SK-N-SH (cell line): Measurements from ENCODE around the gene CSNK2B. TPM values are rescaled to one million over a fixed set of nuclear protein-coding genes. Genes with fewer than 3 reads are reported as not detected.

Experiments used
- CTCF ChIA-PET: fragments of 300-600, 350-600 bp; formaldehyde crosslinking; extraction: SDS; loops from one replicate; lab custom pipeline; 2021; lab: Yijun Ruan, JAX
- POLR2A ChIA-PET: fragments of 350-600 bp; sonication (Branson Sonifier 250); formaldehyde crosslinking; extraction: SDS; loops from one replicate; lab custom pipeline; 2020; ENCODE audit warnings: antibody characterized with exemption, inconsistent platforms; lab: Yijun Ruan, JAX
- DNase-seq: peaks from one replicate; pipeline ENCODE4 v3.0.0; 2012
- H2AFZ ChIP-seq: fragments of 200-600 bp; sonication (generic); 2 replicates; pipeline ENCODE4 v1.8.1; 2016; ENCODE audit warnings: antibody characterized with exemption, mild to moderate bottlenecking, low read depth
- H3F3A ChIP-seq: fragments of 200-600 bp; sonication (generic); replicated peaks from 2 replicates; pipeline ENCODE3; 2016; ENCODE audit warnings: antibody characterized with exemption, mild to moderate bottlenecking; ENCODE audit not compliant: insufficient read depth
- H3K27ac ChIP-seq, 2 experiments: fragments of 200-500 bp in 1 of 2; fragments of 200-600 bp in 1 of 2; sonication (Bioruptor generic) in 1 of 2; sonication (generic), shearing (Covaris generic) in 1 of 2; 2 replicates each; pipeline versions ENCODE4 v1.5.1 to v1.6.1; 2014 to 2016; ENCODE audit warnings: low read depth in 2 of 2, inconsistent platforms in 1 of 2, low read length in 1 of 2, mild to moderate bottlenecking in 1 of 2, mixed read lengths in 1 of 2
- H3K27me3 ChIP-seq: fragments of 200-600 bp; sonication (generic), shearing (Covaris generic); 2 replicates; pipeline ENCODE4 v1.6.1; 2016; ENCODE audit warnings: mixed run types; ENCODE audit not compliant: insufficient read depth
- H3K36me3 ChIP-seq, 2 experiments: fragments of 200-500 bp in 1 of 2; fragments of 200-600 bp in 1 of 2; sonication (Bioruptor generic) in 1 of 2; sonication (generic) in 1 of 2; replicated peaks in 1 of 2; 2 replicates each; pipeline versions ENCODE3 to v1.5.1; 2014 to 2016; ENCODE audit warnings: low read length in 1 of 2, mild to moderate bottlenecking in 1 of 2; ENCODE audit not compliant: insufficient read depth in 2 of 2, control insufficient read depth in 1 of 2
- H3K4me1 ChIP-seq, 2 experiments: fragments of 200-500 bp in 1 of 2; fragments of 200-600 bp in 1 of 2; sonication (Bioruptor generic) in 1 of 2; sonication (generic), shearing (Covaris generic) in 1 of 2; 2 replicates each; pipeline versions ENCODE4 v1.5.1 to v1.6.1; 2014 to 2016; ENCODE audit warnings: low read depth in 1 of 2, low read length in 1 of 2, mixed run types in 1 of 2; ENCODE audit not compliant: insufficient read depth in 2 of 2, control insufficient read depth in 1 of 2
- H3K4me2 ChIP-seq: fragments of 200-600 bp; sonication (generic), shearing (Covaris generic); 2 replicates; pipeline ENCODE4 v1.6.1; 2017; ENCODE audit warnings: mixed run types
- H3K4me3 ChIP-seq, 2 experiments: fragments of 200-500 bp in 1 of 2; fragments of 200-600 bp in 1 of 2; sonication (Bioruptor generic) in 1 of 2; sonication (generic), shearing (Covaris generic) in 1 of 2; 2 replicates each; pipeline versions ENCODE4 v1.5.1 to v1.8.1; 2014 to 2016; ENCODE audit warnings: low read depth in 2 of 2, inconsistent platforms in 1 of 2, low read length in 1 of 2, mild to moderate bottlenecking in 1 of 2, mixed read lengths in 1 of 2, moderate library complexity in 1 of 2
- H3K79me2 ChIP-seq: fragments of 200-600 bp; sonication (generic); 2 replicates; pipeline ENCODE4 v1.8.1; 2017; ENCODE audit warnings: mild to moderate bottlenecking; ENCODE audit not compliant: insufficient read depth
- H3K9ac ChIP-seq: fragments of 200-600 bp; sonication (generic); 2 replicates; pipeline ENCODE4 v1.6.1; 2017; ENCODE audit warnings: mixed run types
- H3K9me2 ChIP-seq: fragments of 200-600 bp; sonication (generic); 2 replicates; pipeline ENCODE4 v1.6.1; 2017; ENCODE audit warnings: mixed run types
- H3K9me3 ChIP-seq: fragments of 200-600 bp; sonication (generic); 2 replicates; pipeline ENCODE4 v1.6.1; 2017; ENCODE audit warnings: mixed run types, mild to moderate bottlenecking, moderate library complexity
- H4K20me1 ChIP-seq: fragments of 200-600 bp; sonication (generic); 2 replicates; pipeline ENCODE4 v1.6.1; 2017; ENCODE audit warnings: mild to moderate bottlenecking, mixed run types; ENCODE audit not compliant: insufficient read depth
- CTCF ChIP-seq: fragments of 200-600 bp; sonication (generic); IDR thresholded peaks from 2 replicates; pipeline ENCODE4 v1.6.1; 2017; ENCODE audit warnings: antibody characterized with exemption, mild to moderate bottlenecking, moderate library complexity
- FOSL2 ChIP-seq: IDR thresholded peaks from 2 replicates; pipeline ENCODE4 v1.4.0; 2012; ENCODE audit warnings: low read depth, mild to moderate bottlenecking, moderate library complexity, borderline replicate concordance
- FOXJ3 ChIP-seq: sonication (generic); formaldehyde crosslinking; IDR thresholded peaks from 2 replicates; pipeline ENCODE4 v1.5.1; 2020; ENCODE audit warnings: mild to moderate bottlenecking, missing genetic modification reagents
- FOXM1 ChIP-seq: IDR thresholded peaks from 2 replicates; pipeline ENCODE4 v1.4.0; 2012; ENCODE audit warnings: low read depth, mild to moderate bottlenecking
- GABPA ChIP-seq: IDR thresholded peaks from 2 replicates; pipeline ENCODE4 v1.4.0; 2012; ENCODE audit warnings: low read depth, mild to moderate bottlenecking
- GATA2 ChIP-seq: sonication (generic); formaldehyde crosslinking; IDR thresholded peaks from 2 replicates; pipeline ENCODE4 v1.5.0; 2020; ENCODE audit warnings: mild to moderate bottlenecking, missing genetic modification reagents
- IRF3 ChIP-seq: fragments of 150-350 bp; IDR thresholded peaks from 2 replicates; pipeline ENCODE4 v1.6.1; 2016; ENCODE audit warnings: mild to moderate bottlenecking, low read depth, low read length
- MAX ChIP-seq: IDR thresholded peaks from 2 replicates; pipeline ENCODE4 v1.4.0; 2012; ENCODE audit warnings: low read depth
- MEF2A ChIP-seq: IDR thresholded peaks from 2 replicates; pipeline ENCODE4 v1.4.0; 2012; ENCODE audit warnings: low read depth, borderline replicate concordance
- NRF1 ChIP-seq: IDR thresholded peaks from 2 replicates; pipeline ENCODE4 v1.6.1; 2012; ENCODE audit warnings: low read depth, mild to moderate bottlenecking, low read length
- PBX3 ChIP-seq: IDR thresholded peaks from 2 replicates; pipeline ENCODE4; 2012
- POLR2AphosphoS5 ChIP-seq: IDR thresholded peaks from 2 replicates; pipeline ENCODE4 v1.6.1; 2012; ENCODE audit warnings: low read depth, low read length
- REST ChIP-seq: IDR thresholded peaks from 2 replicates; pipeline ENCODE4 v1.6.1; 2012; ENCODE audit warnings: mild to moderate bottlenecking, low read depth, low read length, moderate library complexity
- RXRA ChIP-seq: IDR thresholded peaks from 2 replicates; pipeline ENCODE4 v1.4.0; 2012; ENCODE audit warnings: low read depth, mild to moderate bottlenecking, borderline replicate concordance
- SIN3A ChIP-seq: IDR thresholded peaks from 2 replicates; pipeline ENCODE4 v1.6.1; 2012; ENCODE audit warnings: low read depth, mild to moderate bottlenecking, low read length, moderate library complexity, borderline replicate concordance
- SMC3 ChIP-seq: IDR thresholded peaks from 2 replicates; pipeline ENCODE4 v1.6.1; 2012; ENCODE audit warnings: low read depth, low read length, improper control_type of control experiment
- TCF12 ChIP-seq: IDR thresholded peaks from 2 replicates; pipeline ENCODE4 v1.4.0; 2012
- TEAD4 ChIP-seq: IDR thresholded peaks from 2 replicates; pipeline ENCODE4 v1.4.0; 2012; ENCODE audit warnings: mild to moderate bottlenecking, borderline replicate concordance; ENCODE audit not compliant: insufficient read depth
- USF1 ChIP-seq: IDR thresholded peaks from 2 replicates; pipeline ENCODE4 v1.4.0; 2012; ENCODE audit warnings: low read depth, borderline replicate concordance
- USF2 ChIP-seq: fragments of 150-350 bp; IDR thresholded peaks from 2 replicates; pipeline ENCODE4 v1.6.1; 2017; ENCODE audit warnings: antibody characterized with exemption, low read length, low read depth, borderline replicate concordance
- YY1 ChIP-seq: IDR thresholded peaks from 2 replicates; pipeline ENCODE4 v1.4.0; 2012; ENCODE audit warnings: low read depth, mild to moderate bottlenecking
- WGBS: methylation state at CpG from one replicate; pipeline ENCODE4 v1.1.6; 2017; ENCODE audit warnings: low lambda C conversion rate; 5-methylcytosine and 5-hydroxymethylcytosine counted together
- polyA plus RNA-seq, 3 experiments: library from polyadenylated mRNA; depleted of rRNA; stranded (reverse); fragments of >200 nt; gene quantifications; 2 replicates each; pipeline ENCODE4 v1.2.3, GENCODE V29; 2012

Gene CSNK2B
- polyA plus RNA-seq (2012; rRNA removed): 97.3 and 101 TPM in 2 replicates
- 78.4 and 88.7 TPM in 2 replicates for polyA plus RNA-seq (2012; cell fraction: cytosol; rRNA removed)
- polyA plus RNA-seq (2012; cell fraction: nucleus; rRNA removed): 196 and 229 TPM in 2 replicates

GRCh38 chr6:31665501-31666336, at the start of gene CSNK2B:
TSS of gene CSNK2B (plus strand) at chr6:31666080. CDS start at chr6:31666832, 752 bp downstream.
- Histone ChIP-seq H3K79me2 (peaks cover 70% of the 10 kb centered on the region), H2AFZ (peak within 1 kb of the TSS; percentile 58), H3K9me2 (no peaks in the 10 kb centered on the region), H3F3A (peaks cover 24% of the 10 kb centered on the region), H3K36me3 (peaks cover 41 to 48% of the 10 kb centered on the region in 2 experiments), H3K4me1 (peaks cover 17 to 18% of the 10 kb centered on the region in 2 experiments; a peak in 3 of 4 replicates), H3K9me3 (no peaks in the 10 kb centered on the region), H3K27me3 (no peaks in the 10 kb centered on the region), H3K4me2 (peak within 1 kb of the TSS; percentile 97), H4K20me1 (no peaks in the 10 kb centered on the region), H3K27ac (peak within 1 kb of the TSS; percentile 87 to 92), H3K4me3 (peak within 1 kb of the TSS; percentile 86 to 89), H3K9ac (peak within 1 kb of the TSS; percentile 92)
- WGBS: under 1% methylated on average over 45 of the region's 63 CpGs
- peak; percentile 96 for DNase-seq
- CTCF ChIA-PET: interaction anchor here (1.0 to 2.8 kb wide), 4 partner anchors 12 to 173 kb away, joined by 3 to 10 read pairs (median 4); partner anchors contain the start of gene BAG6
- POLR2A ChIA-PET: interaction anchor here (0.6 to 1.8 kb wide), 8 partner anchors 9 to 1306 kb away, joined by 3 to 20 read pairs (median 3); partner anchors contain the start of genes AGPAT1, BAG6, EHMT2 and LSM2
- TF ChIP-seq SIN3A: peak; percentile 69; the same call in 1 of the 2 replicates
- no peak for TF ChIP-seq TEAD4
- TF ChIP-seq GABPA: peak; percentile 94
- TF ChIP-seq PBX3: 0 out of 2 replicates have a peak, but pooled peaks have one; percentile 11
- TF ChIP-seq FOXJ3 (CRISPR knock-in tag): peak; percentile 18; the same call in 1 of the 2 replicates
- TF ChIP-seq REST: no peak
- peak; percentile 15; the same call in 1 of the 2 replicates for TF ChIP-seq TCF12
- peak; percentile 63 for TF ChIP-seq NRF1
- TF ChIP-seq YY1: peak; percentile 74; the same call in 1 of the 2 replicates
- TF ChIP-seq POLR2AphosphoS5: peak; percentile 82
- TF ChIP-seq FOSL2: no peak
- no peak for TF ChIP-seq FOXM1
- no peak for TF ChIP-seq CTCF
- TF ChIP-seq GATA2: no peak
- TF ChIP-seq IRF3: no peak
- no peak for TF ChIP-seq SMC3
- TF ChIP-seq USF1: peak; percentile 66; the same call in 1 of the 2 replicates
- peak; percentile 59 for TF ChIP-seq USF2
- no peak for TF ChIP-seq MEF2A
- no peak for TF ChIP-seq RXRA
- TF ChIP-seq MAX: peak; percentile 72
